ENCODE results near the gene CDCP2. TPM values are rescaled to one million over a fixed set of nuclear protein-coding genes. Genes with fewer than 3 reads are reported as not detected.
"Not testable (repeated sequence)": the region's sequence is repeated elsewhere in the genome, so short reads cannot be mapped to it uniquely, and the experiment has no call there.

CDCP2 gene
- total and polyA plus RNA-seq, 9 donors = 0.13 to 0.16 TPM; not detected in 7

- Histone ChIP-seq H3K27me3 (ENCODE audit: control insufficient read depth, insufficient read depth, low read length) (no peaks in the 10 kb centered on the region), H3K27ac (ENCODE audit: low read length) (no peak overlapping the region), H3K4me1 (ENCODE audit: control insufficient read depth, insufficient read depth, low read length) (no peaks in the 10 kb centered on the region), H3K36me3 (ENCODE audit: control insufficient read depth, insufficient read depth, low read length) (peaks cover 2% of the 10 kb centered on the region), H3K4me3 (ENCODE audit: low read length) (no peak overlapping the region), H3K9me3 (replicated peaks; ENCODE audit: control insufficient read depth, low read depth, low read length) (no peaks in the 10 kb centered on the region)
- no peak for DNase-seq
- 38% methylated on average over 1 of the region's 3 CpGs for WGBS (ENCODE audit: insufficient coverage)
Observed at GRCh38 chr1:54169068-54169467, 16.3 kb upstream of the CDCP2 start.

DNA sequence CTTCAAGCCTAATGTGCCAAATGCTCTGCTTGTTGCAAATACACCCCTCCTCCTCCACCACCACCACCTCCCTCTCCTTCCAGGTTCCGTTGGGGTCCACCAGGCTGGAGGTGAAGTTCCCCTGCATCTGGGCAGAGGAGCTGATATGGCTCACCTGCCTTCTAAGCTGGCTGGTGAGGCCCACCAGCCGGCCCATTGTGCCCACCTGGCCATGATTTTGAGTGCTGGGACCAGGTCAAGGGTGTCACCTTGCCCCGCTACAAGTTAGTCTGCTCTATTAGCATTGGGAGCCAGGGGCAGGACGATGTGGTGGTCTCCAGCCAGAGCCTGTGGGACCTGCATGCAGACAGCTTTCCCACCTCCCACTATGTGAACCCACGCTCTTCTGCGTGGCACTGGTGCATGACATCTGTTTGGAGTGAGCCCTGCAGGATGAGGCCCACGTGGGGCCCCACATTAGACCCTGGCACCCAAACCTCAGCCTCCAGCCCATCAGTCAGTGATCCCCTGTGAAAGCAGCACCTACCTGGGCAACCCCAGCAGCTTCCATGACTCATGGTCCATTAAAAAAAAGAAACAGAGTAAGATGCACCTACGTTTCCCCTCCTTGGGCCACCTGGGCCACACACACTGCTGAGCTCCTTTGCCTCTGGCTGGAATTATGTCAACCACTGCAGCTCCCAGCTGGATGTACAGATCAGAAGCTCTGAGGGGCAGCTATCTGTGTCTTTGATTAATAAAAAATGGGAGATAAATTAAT lies 15.6 kb upstream of the CDCP2 start:
- H3K9me3 ChIP-seq (replicated peaks; ENCODE audit: control insufficient read depth, low read depth, low read length) = no peaks in the 10 kb centered on the region
- H3K4me3 ChIP-seq (ENCODE audit: low read length) = no peak overlapping the region
- no peak overlapping the region for H3K27ac ChIP-seq (ENCODE audit: low read length)
- 81% methylated on average over 7 of the region's 8 CpGs for WGBS (ENCODE audit: insufficient coverage)
- no peaks in the 10 kb centered on the region for H3K4me1 ChIP-seq (ENCODE audit: control insufficient read depth, insufficient read depth, low read length)
- DNase-seq = no peak
- no peaks in the 10 kb centered on the region for H3K36me3 ChIP-seq (ENCODE audit: control insufficient read depth, insufficient read depth, low read length)
- H3K27me3 ChIP-seq (ENCODE audit: control insufficient read depth, insufficient read depth, low read length) = no peaks in the 10 kb centered on the region

DNA sequence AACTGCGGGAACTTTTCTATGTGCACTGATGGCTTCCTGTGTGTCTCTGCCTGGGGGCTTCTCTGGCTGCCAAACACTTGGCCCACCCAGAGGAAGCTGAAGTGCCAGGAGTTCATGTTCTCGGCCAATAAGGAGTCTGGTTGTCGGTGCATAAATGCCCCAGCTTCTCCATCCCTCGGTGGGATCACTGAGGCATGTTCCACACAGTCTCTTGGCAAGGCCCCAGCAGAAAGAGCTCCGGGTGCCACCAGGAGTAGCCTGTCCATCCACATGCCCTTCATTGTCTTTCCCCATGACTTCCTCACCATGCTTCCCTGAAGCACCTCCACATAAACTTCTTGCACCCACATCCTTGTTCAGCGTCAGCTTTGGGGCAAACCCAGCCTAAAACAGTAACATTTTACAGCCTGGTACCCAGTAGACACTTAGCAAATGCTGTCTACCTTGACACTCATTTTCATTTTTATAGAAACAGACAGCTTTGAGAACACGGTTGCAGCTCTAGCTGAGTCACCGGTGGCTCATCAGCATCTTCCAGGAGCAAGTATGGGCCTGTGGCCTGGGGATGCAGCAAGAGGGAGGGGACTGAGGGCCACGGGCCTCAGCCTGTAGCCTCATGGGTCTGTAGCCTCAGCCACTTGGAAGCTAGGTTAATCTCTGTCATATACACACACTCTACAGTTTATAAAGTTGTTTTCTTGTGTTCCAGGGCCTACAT lies 14.8 kb upstream of the CDCP2 start:
- DNase-seq = no peak
- WGBS (ENCODE audit: insufficient coverage) = 66% methylated on average over 8 of the region's 9 CpGs

GRCh38 chr1:54166357-54166756 lies 13.6 kb upstream of the CDCP2 start:
- not testable (repeated sequence) for H3K36me3 ChIP-seq (ENCODE audit: control insufficient read depth, insufficient read depth, low read length); H3K27me3 ChIP-seq (ENCODE audit: control insufficient read depth, insufficient read depth, low read length); DNase-seq; H3K4me3 ChIP-seq (ENCODE audit: low read length); H3K9me3 ChIP-seq (replicated peaks; ENCODE audit: control insufficient read depth, low read depth, low read length); H3K4me1 ChIP-seq (ENCODE audit: control insufficient read depth, insufficient read depth, low read length); H3K27ac ChIP-seq (ENCODE audit: low read length)
- WGBS (ENCODE audit: insufficient coverage) = 95% methylated on average over 6 of the region's 8 CpGs

More for the DNA sequence above, 14.8 kb upstream of the CDCP2 start:
- no peaks in the 10 kb centered on the region for H3K27me3 ChIP-seq (ENCODE audit: control insufficient read depth, insufficient read depth, low read length)
- H3K4me1 ChIP-seq (ENCODE audit: control insufficient read depth, insufficient read depth, low read length) = no peaks in the 10 kb centered on the region
- no peak overlapping the region for H3K27ac ChIP-seq (ENCODE audit: low read length)
- no peak overlapping the region for H3K4me3 ChIP-seq (ENCODE audit: low read length)
- no peaks in the 10 kb centered on the region for H3K36me3 ChIP-seq (ENCODE audit: control insufficient read depth, insufficient read depth, low read length)
- H3K9me3 ChIP-seq (replicated peaks; ENCODE audit: control insufficient read depth, low read depth, low read length) = no peaks in the 10 kb centered on the region

DNA sequence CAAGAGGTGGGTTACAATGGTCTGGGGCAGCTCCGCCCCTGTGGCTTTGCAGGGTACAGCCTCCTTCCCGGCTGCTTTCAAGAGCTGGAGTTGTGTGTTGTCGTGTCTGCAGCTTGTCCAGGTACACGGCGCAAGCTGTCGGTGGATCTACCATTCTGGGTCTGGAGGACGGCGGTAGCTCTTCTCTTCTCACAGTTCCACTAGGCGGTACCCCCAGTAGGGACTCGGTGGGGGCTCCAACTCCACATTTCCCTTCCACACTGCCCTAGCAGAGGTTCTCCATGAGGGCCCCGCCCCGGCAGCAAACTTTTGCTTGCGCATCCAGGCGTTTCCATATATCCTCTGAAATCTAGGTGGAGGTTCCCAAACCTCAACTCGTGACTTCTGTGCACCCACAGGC lies 12.3 kb upstream of the CDCP2 start:
- Histone ChIP-seq H3K27ac (ENCODE audit: low read length) (no peak overlapping the region), H3K9me3 (replicated peaks; ENCODE audit: control insufficient read depth, low read depth, low read length) (no peaks in the 10 kb centered on the region), H3K4me3 (ENCODE audit: low read length) (no peak overlapping the region), H3K27me3 (ENCODE audit: control insufficient read depth, insufficient read depth, low read length) (no peaks in the 10 kb centered on the region), H3K36me3 (ENCODE audit: control insufficient read depth, insufficient read depth, low read length) (no peaks in the 10 kb centered on the region), H3K4me1 (ENCODE audit: control insufficient read depth, insufficient read depth, low read length) (peaks cover 4% of the 10 kb centered on the region)
- DNase-seq = no peak
- WGBS (ENCODE audit: insufficient coverage) = 87% methylated on average over 15 of the region's 15 CpGs

DNA sequence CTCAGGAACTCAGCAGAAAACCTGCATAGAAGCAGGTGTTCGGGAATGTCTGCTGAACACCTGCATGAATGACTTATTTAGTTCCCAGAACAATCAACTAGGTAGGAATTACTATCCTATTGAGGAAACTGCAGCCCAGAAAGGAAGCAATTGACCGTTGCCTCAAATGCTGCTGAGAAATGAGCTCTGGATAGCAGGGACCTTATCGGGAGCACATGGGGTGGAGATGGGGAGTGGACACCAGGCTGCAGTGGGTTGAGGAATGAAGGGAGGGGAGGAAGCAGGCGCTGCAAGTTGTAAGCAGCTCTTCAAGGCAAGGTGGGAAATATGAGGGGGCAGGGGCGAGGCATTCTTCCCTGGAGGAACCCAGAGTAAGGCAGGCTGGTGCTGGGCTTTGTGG lies 10.8 kb upstream of the CDCP2 start:
- DNase-seq = no peak
- H3K9me3 ChIP-seq (replicated peaks; ENCODE audit: control insufficient read depth, low read depth, low read length) = no peaks in the 10 kb centered on the region
- no peak overlapping the region for H3K4me3 ChIP-seq (ENCODE audit: low read length)
- H3K36me3 ChIP-seq (ENCODE audit: control insufficient read depth, insufficient read depth, low read length) = no peaks in the 10 kb centered on the region
- H3K27ac ChIP-seq (ENCODE audit: low read length) = no peak overlapping the region
- no peaks in the 10 kb centered on the region for H3K27me3 ChIP-seq (ENCODE audit: control insufficient read depth, insufficient read depth, low read length)
- peaks cover 4% of the 10 kb centered on the region for H3K4me1 ChIP-seq (ENCODE audit: control insufficient read depth, insufficient read depth, low read length)
- 66% methylated on average over 4 of the region's 5 CpGs for WGBS (ENCODE audit: insufficient coverage)

GRCh38 chr1:54163051-54163450 lies 10.3 kb upstream of the CDCP2 start:
- H3K4me1 ChIP-seq (ENCODE audit: control insufficient read depth, insufficient read depth, low read length) = peaks cover 4% of the 10 kb centered on the region
- WGBS (ENCODE audit: insufficient coverage) = 64% methylated on average over 2 of the region's 3 CpGs
- no peaks in the 10 kb centered on the region for H3K36me3 ChIP-seq (ENCODE audit: control insufficient read depth, insufficient read depth, low read length)
- no peak overlapping the region for H3K27ac ChIP-seq (ENCODE audit: low read length)
- DNase-seq = peak; percentile 21
- H3K4me3 ChIP-seq (ENCODE audit: low read length) = no peak overlapping the region
- H3K9me3 ChIP-seq (replicated peaks; ENCODE audit: control insufficient read depth, low read depth, low read length) = no peaks in the 10 kb centered on the region
- H3K27me3 ChIP-seq (ENCODE audit: control insufficient read depth, insufficient read depth, low read length) = no peaks in the 10 kb centered on the region

DNA sequence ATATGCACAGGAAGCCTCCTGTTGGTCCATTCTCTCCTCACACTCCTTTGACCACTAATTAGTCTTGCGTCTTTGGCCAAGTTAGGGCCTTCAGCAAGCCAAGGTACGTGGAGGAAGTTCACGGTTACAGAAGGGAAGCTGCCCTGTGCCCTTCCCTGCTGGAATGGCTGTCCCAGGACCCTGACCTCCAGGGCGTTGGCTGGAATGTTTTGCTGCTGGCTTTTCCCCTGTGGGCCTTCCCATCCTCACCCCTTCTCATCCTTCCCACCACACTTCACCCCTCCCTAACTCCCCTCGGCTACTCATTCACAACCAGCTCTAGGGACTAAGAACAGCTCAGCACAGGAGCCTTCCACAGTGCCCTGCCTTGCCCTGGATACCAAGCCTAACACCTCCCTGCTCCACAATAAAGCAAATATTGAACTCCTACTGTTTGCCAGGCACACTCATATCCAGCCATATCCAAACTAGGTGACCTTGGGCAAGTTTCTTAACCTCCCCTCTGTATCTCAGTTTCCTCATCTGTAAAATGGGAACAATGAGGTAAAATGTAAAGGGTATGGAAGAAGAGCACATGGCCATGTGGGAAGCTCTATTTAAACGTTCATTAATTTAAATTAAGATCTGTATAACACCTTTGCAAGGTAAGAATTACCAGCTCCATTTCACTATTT lies 8.8 kb upstream of the CDCP2 start:
- H3K4me1 ChIP-seq (ENCODE audit: control insufficient read depth, insufficient read depth, low read length) = peaks cover 4% of the 10 kb centered on the region
- DNase-seq = no peak
- H3K4me3 ChIP-seq (ENCODE audit: low read length) = no peak overlapping the region
- 54% methylated on average over 2 of the region's 6 CpGs for WGBS (ENCODE audit: insufficient coverage)
- no peaks in the 10 kb centered on the region for H3K36me3 ChIP-seq (ENCODE audit: control insufficient read depth, insufficient read depth, low read length)
- H3K27ac ChIP-seq (ENCODE audit: low read length) = no peak overlapping the region
- H3K27me3 ChIP-seq (ENCODE audit: control insufficient read depth, insufficient read depth, low read length) = no peaks in the 10 kb centered on the region
- no peaks in the 10 kb centered on the region for H3K9me3 ChIP-seq (replicated peaks; ENCODE audit: control insufficient read depth, low read depth, low read length)

GRCh38 chr1:54160351-54160750 lies 7.6 kb upstream of the CDCP2 start:
- no peak for DNase-seq
- H3K27ac ChIP-seq (ENCODE audit: low read length) = no peak overlapping the region
- no peaks in the 10 kb centered on the region for H3K9me3 ChIP-seq (replicated peaks; ENCODE audit: control insufficient read depth, low read depth, low read length)
- H3K4me1 ChIP-seq (ENCODE audit: control insufficient read depth, insufficient read depth, low read length) = peaks cover 4% of the 10 kb centered on the region
- WGBS (ENCODE audit: insufficient coverage) = 63% methylated on average over 1 of the region's 3 CpGs
- H3K36me3 ChIP-seq (ENCODE audit: control insufficient read depth, insufficient read depth, low read length) = no peaks in the 10 kb centered on the region
- H3K4me3 ChIP-seq (ENCODE audit: low read length) = no peak overlapping the region
- H3K27me3 ChIP-seq (ENCODE audit: control insufficient read depth, insufficient read depth, low read length) = no peaks in the 10 kb centered on the region

- no peak overlapping the region for H3K4me3 ChIP-seq (ENCODE audit: low read length)
- H3K4me1 ChIP-seq (ENCODE audit: control insufficient read depth, insufficient read depth, low read length) = peaks cover 4% of the 10 kb centered on the region
- no peaks in the 10 kb centered on the region for H3K27me3 ChIP-seq (ENCODE audit: control insufficient read depth, insufficient read depth, low read length)
- no peaks in the 10 kb centered on the region for H3K36me3 ChIP-seq (ENCODE audit: control insufficient read depth, insufficient read depth, low read length)
- DNase-seq = no peak
- WGBS (ENCODE audit: insufficient coverage) = 80% methylated on average over 1 of the region's 4 CpGs
- H3K9me3 ChIP-seq (replicated peaks; ENCODE audit: control insufficient read depth, low read depth, low read length) = no peaks in the 10 kb centered on the region
- no peak overlapping the region for H3K27ac ChIP-seq (ENCODE audit: low read length)
Observed at GRCh38 chr1:54159733-54160316, 7.0 kb upstream of the CDCP2 start.
